T47D (cell line): ENCODE data around the gene PLPPR5.
"Not testable (repeated sequence)": the region's sequence is repeated elsewhere in the genome, so short reads cannot be mapped to it uniquely, and the experiment has no call there.

Source experiments
- DNase-seq, 2 experiments: peaks; one replicate each; pipeline versions ENCODE4 v3.0.0 to v3.0.0-alpha.2; 2011 to 2012; ENCODE audit warnings: low read depth in 1 of 2, low spot score in 1 of 2
- JUND ChIP-seq: IDR thresholded peaks from 2 replicates; pipeline ENCODE4 v1.6.1; 2012; ENCODE audit warnings: low read depth
- in situ Hi-C: cut with HindIII; loops from 2 replicates; pipeline ENCODE4 v1.10.0; 2016; ENCODE audit warnings: low sequenced_read_pairs, low pct_unique_long_range_greater_than_20kb

The PLPPR5 gene

DNA sequence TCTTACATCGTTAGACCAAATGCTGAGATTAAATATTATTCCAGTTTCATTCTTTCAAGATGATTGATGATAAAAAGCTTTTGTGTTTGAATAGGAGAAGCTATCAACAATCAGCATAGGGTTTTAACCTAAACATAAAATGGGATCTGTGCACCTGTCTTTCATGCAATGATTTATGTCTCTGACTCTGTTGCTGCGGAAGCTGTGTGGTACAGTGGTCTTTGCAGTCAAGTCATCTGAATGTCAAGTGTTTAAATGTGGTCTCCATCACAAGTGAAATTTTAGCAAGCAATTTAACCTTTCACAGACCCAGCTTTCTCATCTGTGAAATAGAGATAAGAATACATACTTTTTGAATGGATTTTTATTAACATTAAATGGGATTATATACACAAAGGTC, 107.2 kb downstream of the PLPPR5 start:
- in situ Hi-C loops = no loop called here
- TF ChIP-seq JUND = no peak
- no peak for DNase-seq

GRCh38 chr1:98896711-98897445, 107.8 kb downstream of the PLPPR5 start:
- no peak for DNase-seq
- in situ Hi-C loops = no loop called here
- no peak for TF ChIP-seq JUND

GRCh38 chr1:98893371-98893770, 111.3 kb downstream of the PLPPR5 start:
- in situ Hi-C loops = no loop called here
- TF ChIP-seq JUND = no peak
- DNase-seq = no peak

- in situ Hi-C loops = no loop called here
- DNase-seq = no peak
- TF ChIP-seq JUND = no peak
Observed at GRCh38 chr1:98888869-98889268, 115.8 kb downstream of the PLPPR5 start.

DNA sequence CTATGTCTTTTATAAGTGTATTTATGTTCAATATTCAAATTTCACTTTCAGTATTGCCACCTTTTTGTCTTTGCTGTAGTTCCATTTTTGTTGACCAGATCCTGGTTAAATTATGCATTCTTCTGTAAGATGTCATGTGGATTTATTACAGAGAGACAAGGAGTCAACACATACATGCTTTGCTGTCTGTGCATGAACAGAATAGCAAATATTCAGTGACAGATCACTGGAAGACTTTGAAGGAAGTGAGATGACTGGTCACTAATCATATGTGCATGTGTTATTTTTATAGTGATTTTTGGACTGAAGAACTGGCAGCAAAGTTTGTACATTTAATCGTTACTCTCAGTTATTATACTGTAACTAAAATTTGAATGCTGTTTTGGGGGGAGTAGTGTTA, 117.2 kb downstream of the PLPPR5 start:
- DNase-seq = no peak
- TF ChIP-seq JUND = no peak
- in situ Hi-C loops = no loop called here

- no peak for TF ChIP-seq JUND
- in situ Hi-C loops = no loop called here
- DNase-seq = no peak
Observed at GRCh38 chr1:98884864-98885263, 119.8 kb downstream of the PLPPR5 start.

- TF ChIP-seq JUND = no peak
- DNase-seq = no peak
- in situ Hi-C loops = no loop called here
Observed at GRCh38 chr1:98881901-98882300, 122.8 kb downstream of the PLPPR5 start.

DNA sequence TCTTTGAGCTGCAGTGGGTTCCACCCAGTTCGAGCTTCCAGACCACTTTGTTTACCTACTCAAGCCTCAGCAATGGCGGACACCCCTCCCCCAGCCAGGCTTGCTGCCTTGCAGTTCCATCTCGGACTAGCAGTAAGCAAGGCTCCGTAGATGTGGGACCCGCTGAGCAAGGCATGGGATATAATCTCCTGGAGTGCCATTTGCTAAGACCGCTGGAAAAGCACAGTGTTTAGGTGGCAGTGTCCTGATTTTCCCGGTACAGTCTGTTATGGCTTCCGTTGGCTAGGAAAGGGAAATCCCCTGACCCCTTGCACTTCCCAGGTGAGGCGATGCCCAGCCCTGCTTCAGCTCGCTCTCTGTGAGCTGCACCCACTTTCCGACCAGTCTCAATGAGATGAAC, 123.4 kb downstream of the PLPPR5 start:
- DNase-seq, in situ Hi-C loops: not testable (repeated sequence)

DNA sequence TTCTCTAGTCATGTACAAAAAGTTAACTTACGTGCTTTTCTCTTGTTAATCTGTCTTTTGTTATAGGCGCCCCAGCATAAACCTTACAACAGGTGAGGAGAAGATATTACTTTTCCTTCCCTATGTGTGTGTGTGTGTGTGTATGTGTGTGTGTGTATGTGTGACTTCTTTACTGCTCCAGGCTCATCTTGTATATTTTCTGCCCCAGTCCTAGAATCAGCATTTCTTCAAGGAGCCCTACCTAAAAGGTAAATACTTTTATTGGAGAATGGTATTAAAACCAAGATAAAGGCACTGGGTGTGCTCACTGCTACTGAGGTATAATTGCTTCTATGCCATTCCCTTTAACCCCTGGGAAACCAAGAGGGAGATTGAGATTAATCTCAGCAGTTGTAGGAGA, 129.8 kb downstream of the PLPPR5 start:
- TF ChIP-seq JUND = no peak
- in situ Hi-C loops = no loop called here
- no peak for DNase-seq

DNA sequence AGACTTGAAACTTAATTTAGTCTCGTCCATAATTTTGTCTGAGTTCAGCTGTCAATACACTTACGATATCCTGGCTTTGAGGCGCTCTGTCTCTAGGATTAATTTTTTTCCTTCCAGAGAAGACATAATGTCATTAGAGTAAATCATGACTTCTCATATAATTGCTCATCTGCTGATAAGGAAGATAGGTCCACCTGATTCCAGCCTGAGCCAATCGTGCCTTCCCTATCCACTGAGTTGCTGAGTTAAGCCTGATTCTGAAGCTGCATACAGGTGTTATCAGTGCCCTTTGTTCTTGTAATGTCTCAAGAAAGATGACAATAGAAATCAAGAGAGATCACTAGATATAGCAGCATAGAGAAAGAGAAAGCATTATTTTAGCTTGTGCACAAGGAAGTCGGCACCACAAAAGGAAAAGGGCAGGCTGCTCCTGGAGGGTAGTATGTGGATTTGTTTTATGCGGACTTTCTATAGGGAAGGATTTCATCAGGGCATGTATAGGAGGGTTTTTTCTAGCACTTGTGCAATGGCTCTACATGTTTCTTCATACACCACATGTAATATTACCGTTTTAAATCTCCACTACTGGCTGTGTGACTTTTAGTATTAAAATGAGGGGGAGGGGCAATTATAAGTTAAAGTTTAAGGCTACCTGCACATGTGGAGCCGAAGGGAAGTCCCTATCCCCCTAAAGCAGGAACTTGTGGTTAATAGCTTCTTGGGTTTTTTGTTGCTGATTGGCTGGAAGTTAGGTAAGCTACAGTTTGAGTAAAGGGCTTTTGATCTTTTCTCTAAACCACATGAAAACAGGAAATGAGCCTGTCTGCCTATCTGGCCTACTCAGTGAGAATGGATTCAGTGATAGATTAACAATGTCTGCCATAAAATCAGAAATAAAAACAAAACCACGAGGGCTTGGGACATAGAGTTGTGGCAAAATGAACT, 133.4 kb downstream of the PLPPR5 start:
- no peak for TF ChIP-seq JUND
- no peak for DNase-seq
- in situ Hi-C loops = no loop called here

- no peak for TF ChIP-seq JUND
- DNase-seq = no peak
- in situ Hi-C loops = no loop called here
Observed at GRCh38 chr1:98865796-98866195, 138.9 kb downstream of the PLPPR5 start.

- no peak for DNase-seq
- in situ Hi-C loops = no loop called here
- no peak for TF ChIP-seq JUND
Observed at GRCh38 chr1:98860329-98860728, 144.3 kb downstream of the PLPPR5 start.

- DNase-seq = no peak
- TF ChIP-seq JUND = no peak
- in situ Hi-C loops = no loop called here
Observed at GRCh38 chr1:98854137-98854536, 150.5 kb downstream of the PLPPR5 start.
